ENCODE measurements around the gene CDADC1.

DNA sequence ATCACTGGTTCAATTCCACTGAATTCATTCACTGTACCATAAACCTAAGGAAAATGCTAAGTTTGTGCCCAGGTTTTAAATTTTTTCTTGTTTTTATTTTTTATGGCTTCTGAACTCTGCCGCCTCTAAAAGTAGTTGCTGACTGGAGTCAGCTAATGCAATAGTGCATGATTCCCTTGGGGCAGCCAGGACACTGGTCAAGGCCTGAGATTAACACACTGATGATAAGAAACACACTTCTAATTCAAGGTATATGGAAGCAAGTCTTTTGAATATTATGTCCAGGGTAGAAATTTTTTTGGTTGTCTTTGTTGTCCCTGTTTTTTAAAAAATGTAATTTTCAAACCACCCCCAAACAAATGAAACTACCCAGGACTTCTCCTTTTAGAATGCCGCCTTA, 72.2 kb downstream of the CDADC1 start:
- TF ChIP-seq, protein P1, sequence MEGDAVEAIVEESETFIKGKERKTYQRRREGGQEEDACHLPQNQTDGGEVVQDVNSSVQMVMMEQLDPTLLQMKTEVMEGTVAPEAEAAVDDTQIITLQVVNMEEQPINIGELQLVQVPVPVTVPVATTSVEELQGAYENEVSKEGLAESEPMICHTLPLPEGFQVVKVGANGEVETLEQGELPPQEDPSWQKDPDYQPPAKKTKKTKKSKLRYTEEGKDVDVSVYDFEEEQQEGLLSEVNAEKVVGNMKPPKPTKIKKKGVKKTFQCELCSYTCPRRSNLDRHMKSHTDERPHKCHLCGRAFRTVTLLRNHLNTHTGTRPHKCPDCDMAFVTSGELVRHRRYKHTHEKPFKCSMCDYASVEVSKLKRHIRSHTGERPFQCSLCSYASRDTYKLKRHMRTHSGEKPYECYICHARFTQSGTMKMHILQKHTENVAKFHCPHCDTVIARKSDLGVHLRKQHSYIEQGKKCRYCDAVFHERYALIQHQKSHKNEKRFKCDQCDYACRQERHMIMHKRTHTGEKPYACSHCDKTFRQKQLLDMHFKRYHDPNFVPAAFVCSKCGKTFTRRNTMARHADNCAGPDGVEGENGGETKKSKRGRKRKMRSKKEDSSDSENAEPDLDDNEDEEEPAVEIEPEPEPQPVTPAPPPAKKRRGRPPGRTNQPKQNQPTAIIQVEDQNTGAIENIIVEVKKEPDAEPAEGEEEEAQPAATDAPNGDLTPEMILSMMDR (IDR thresholded peaks at IDR 0.05) = no peak
- TF ChIP-seq POLR2A (IDR thresholded peaks at IDR 0.05) = no peak
